Measurements from ENCODE around the gene TBX2. TPM values are rescaled to one million over a fixed set of nuclear protein-coding genes. Genes with fewer than 3 reads are reported as not detected.
A peak's percentile ranks its signal among the peaks of the same experiment; 100 is the strongest.

TBX2 gene
- total and polyA plus RNA-seq, 2 of the 13 experiments (the other 11 are each of a cell fraction or from before 2014, with no cell fraction given), result 2.8 to 15.3 TPM

- no peak for TF ChIP-seq SP4 (CRISPR knock-in tag; IDR thresholded peaks at IDR 0.05)
- no peak for TF ChIP-seq ZBTB7A (CRISPR knock-in tag; IDR thresholded peaks at IDR 0.05)
- TF ChIP-seq MXD4 (CRISPR knock-in tag; IDR thresholded peaks at IDR 0.05), result peak; percentile 41; the same call in 1 of the 2 replicates
- TF ChIP-seq GMEB1 (CRISPR knock-in tag; IDR thresholded peaks at IDR 0.05; ENCODE audit: borderline replicate concordance), result no peak
- no peak for TF ChIP-seq ZNF3 (CRISPR knock-in tag; IDR thresholded peaks at IDR 0.05)
- TF ChIP-seq ZFY (CRISPR knock-in tag; IDR thresholded peaks at IDR 0.05), result peak; percentile 85
- TF ChIP-seq FOXM1 (CRISPR knock-in tag; IDR thresholded peaks at IDR 0.05), result no peak
- no peak for TF ChIP-seq ZNF260 (CRISPR knock-in tag; IDR thresholded peaks at IDR 0.05; ENCODE audit: borderline replicate concordance, low read depth)
- TF ChIP-seq ZNF546 (CRISPR knock-in tag; conservative IDR thresholded peaks at IDR 0.05), result peak; percentile 92
- no peak for TF ChIP-seq PCBP2 (optimal IDR thresholded peaks at IDR 0.05; ENCODE audit: low read depth, low read length, poor library complexity, severe bottlenecking)
- TF ChIP-seq PAF1 (CRISPR knock-in tag; IDR thresholded peaks at IDR 0.05), result no peak
- no peak for TF ChIP-seq MTA3 (CRISPR knock-in tag; IDR thresholded peaks at IDR 0.05)
- TF ChIP-seq STAT5B (CRISPR knock-in tag; IDR thresholded peaks at IDR 0.05), result no peak
- no peak for TF ChIP-seq MLX (CRISPR knock-in tag; IDR thresholded peaks at IDR 0.05)
- TF ChIP-seq JUN (CRISPR knock-in tag; IDR thresholded peaks at IDR 0.05), result no peak; the same call in 1 of the 2 replicates
- TF ChIP-seq ZSCAN22 (CRISPR knock-in tag; IDR thresholded peaks at IDR 0.05), result 0 out of 2 replicates have a peak, but pooled peaks have one; percentile 33
- TF ChIP-seq CBX1 (IDR thresholded peaks at IDR 0.05; ENCODE audit: low read depth), result no peak
- TF ChIP-seq HNRNPLL (IDR thresholded peaks at IDR 0.05; ENCODE audit: low read depth, low read length, poor library complexity, severe bottlenecking), result no peak
- TF ChIP-seq ETS1 (CRISPR knock-in tag; IDR thresholded peaks at IDR 0.05), result no peak
- peak; percentile 56 for TF ChIP-seq FOXO1 (CRISPR knock-in tag; IDR thresholded peaks at IDR 0.05)
- TF ChIP-seq EP300 (IDR thresholded peaks at IDR 0.05; ENCODE audit: low read depth in 2 of 2, low read length in 2 of 2), result peak in 1 of 2 experiments; percentile 88; a peak in 2 of 4 replicates
- TF ChIP-seq EP300 (CRISPR knock-in tag; IDR thresholded peaks at IDR 0.05; ENCODE audit: borderline replicate concordance), result peak; percentile 69
- TF ChIP-seq HOMEZ (CRISPR knock-in tag; IDR thresholded peaks at IDR 0.05; ENCODE audit: low read depth), result 0 out of 2 replicates have a peak, but pooled peaks have one; percentile 41
These were observed 55.0 kb downstream of the TBX2 start (continued) for GRCh38 chr17:61454381-61455323.
